Dedifferentiated amniotic fluid mesenchymal stem cell (primary cell): Measurements from ENCODE around the gene FARS2.

Experiments used
- DNase-seq: peaks from one replicate; pipeline ENCODE4 v3.0.0-alpha.2; 2016; ENCODE audit errors: extremely low spot score

The FARS2 gene

GRCh38 chr6:5726976-5727718 is 465.8 kb downstream of the FARS2 start:
- DNase-seq: no peak

- DNase-seq: no peak
Observed at GRCh38 chr6:5728351-5729079, 467.2 kb downstream of the FARS2 start.

GRCh38 chr6:5729080-5729434 is 467.7 kb downstream of the FARS2 start:
- DNase-seq: no peak

GRCh38 chr6:5729813-5730517 is 468.7 kb downstream of the FARS2 start:
- no peak for DNase-seq

GRCh38 chr6:5730585-5731263 is 469.4 kb downstream of the FARS2 start:
- DNase-seq: no peak

GRCh38 chr6:5731435-5731834 is 470.1 kb downstream of the FARS2 start:
- no peak for DNase-seq

GRCh38 chr6:5732496-5732895 is 471.2 kb downstream of the FARS2 start:
- no peak for DNase-seq

- DNase-seq: no peak
Observed at GRCh38 chr6:5736016-5736738, 474.9 kb downstream of the FARS2 start.

GRCh38 chr6:5737460-5737859 is 476.1 kb downstream of the FARS2 start:
- DNase-seq: no peak

GRCh38 chr6:5738211-5738610 is 476.9 kb downstream of the FARS2 start:
- DNase-seq: no peak

GRCh38 chr6:5744497-5744896 is 483.2 kb downstream of the FARS2 start:
- no peak for DNase-seq

- no peak for DNase-seq
Observed at GRCh38 chr6:5745081-5745480, 483.8 kb downstream of the FARS2 start.

GRCh38 chr6:5746053-5746758 is 484.9 kb downstream of the FARS2 start:
- DNase-seq: no peak

GRCh38 chr6:5746759-5747130 is 485.4 kb downstream of the FARS2 start:
- DNase-seq: no peak

- no peak for DNase-seq
Observed at GRCh38 chr6:5747379-5747778, 486.1 kb downstream of the FARS2 start.

GRCh38 chr6:5749016-5749650 is 487.8 kb downstream of the FARS2 start:
- no peak for DNase-seq

- DNase-seq: no peak
Observed at GRCh38 chr6:5749651-5750215, 488.4 kb downstream of the FARS2 start.

GRCh38 chr6:5751525-5752390 is 490.4 kb downstream of the FARS2 start:
- DNase-seq: no peak

GRCh38 chr6:5752391-5752680 is 491.0 kb downstream of the FARS2 start:
- peak; percentile 71 for DNase-seq
